HUES48 (cell line): ENCODE data around the gene CDS1.
"Not testable (repeated sequence)": the region's sequence is repeated elsewhere in the genome, so short reads cannot be mapped to it uniquely, and the experiment has no call there.

Source experiments
- H3K27ac ChIP-seq: one replicate; pipeline ENCODE4 v1.7.0; 2013; ENCODE audit warnings: low read depth, low read length, inconsistent platforms
- H3K27me3 ChIP-seq: 2 replicates; pipeline ENCODE4 v1.6.1; 2013; ENCODE audit warnings: mild to moderate bottlenecking, low read length; ENCODE audit not compliant: control insufficient read depth, insufficient read depth
- H3K36me3 ChIP-seq: 2 replicates; pipeline ENCODE4 v1.6.1; 2013; ENCODE audit warnings: low read length; ENCODE audit not compliant: control insufficient read depth, insufficient read depth
- H3K4me1 ChIP-seq: 2 replicates; pipeline ENCODE4 v1.6.1; 2013; ENCODE audit warnings: mild to moderate bottlenecking, low read length; ENCODE audit not compliant: control insufficient read depth, insufficient read depth
- H3K4me3 ChIP-seq: 2 replicates; pipeline ENCODE4 v1.5.1; 2013; ENCODE audit warnings: mild to moderate bottlenecking, low read depth, low read length
- H3K9ac ChIP-seq: 2 replicates; pipeline ENCODE4 v1.6.1; 2013; ENCODE audit warnings: mild to moderate bottlenecking, low read depth, low read length, moderate library complexity
- H3K9me3 ChIP-seq: 2 replicates; pipeline ENCODE4 v1.6.1; 2013; ENCODE audit warnings: low read length; ENCODE audit not compliant: control insufficient read depth, insufficient read depth

Gene CDS1

DNA sequence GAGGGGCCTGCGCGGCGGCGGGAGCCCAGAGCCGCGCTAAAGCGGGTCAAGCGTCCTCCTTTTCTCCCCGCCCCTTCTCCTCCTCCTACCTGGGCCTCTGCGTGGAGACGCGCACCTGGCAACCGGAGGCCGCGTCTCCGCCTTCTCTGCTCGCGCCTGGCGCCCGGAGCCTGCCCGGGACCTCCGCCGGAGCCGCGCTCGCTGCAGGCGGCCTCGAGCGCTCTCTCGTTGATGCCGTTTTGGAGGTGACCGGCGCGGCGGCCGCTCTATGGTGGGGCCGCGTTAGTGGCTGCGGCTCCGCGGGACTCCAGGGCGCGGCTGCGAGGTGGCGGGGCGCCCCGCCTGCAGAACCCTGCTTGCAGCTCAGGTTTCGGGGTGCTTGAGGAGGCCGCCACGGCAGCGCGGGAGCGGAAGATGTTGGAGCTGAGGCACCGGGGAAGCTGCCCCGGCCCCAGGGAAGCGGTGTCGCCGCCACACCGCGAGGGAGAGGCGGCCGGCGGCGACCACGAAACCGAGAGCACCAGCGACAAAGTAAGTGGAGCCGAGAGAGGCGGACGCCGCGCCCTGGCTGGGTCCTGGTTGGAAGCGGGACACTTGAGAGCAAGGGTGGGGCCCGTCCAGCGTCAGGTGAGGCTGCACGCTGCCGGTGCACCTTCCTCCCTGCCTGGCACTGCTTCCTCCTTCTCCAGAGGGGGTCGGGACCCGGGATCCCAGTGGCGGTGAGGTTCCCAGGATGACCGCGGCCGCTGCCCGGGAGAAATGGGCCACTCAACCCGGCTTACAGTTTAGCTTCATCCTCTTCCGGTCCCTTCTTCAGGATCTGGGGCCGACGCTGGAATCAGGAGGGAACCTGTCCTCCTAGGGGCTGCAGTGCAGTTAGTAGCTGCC is at the start of gene CDS1:
Gene CDS1 (plus strand): TSS at position 140 of the 888 bp plus-strand sequence. CDS start 275 bp downstream, at position 415.
- Histone ChIP-seq H3K4me3 (peak within 1 kb of the TSS; percentile 85), H3K9ac (peak within 1 kb of the TSS; percentile 62), H3K27ac (peak within 1 kb of the TSS; percentile 83)

GRCh38 chr4:84535901-84536300 is 47.0 kb upstream of the CDS1 start:
- Histone ChIP-seq H3K9ac (no peak overlapping the region), H3K27me3 (no peaks in the 10 kb centered on the region), H3K4me3 (no peak overlapping the region), H3K36me3 (no peaks in the 10 kb centered on the region), H3K27ac (no peak overlapping the region), H3K4me1 (no peaks in the 10 kb centered on the region), H3K9me3 (no peaks in the 10 kb centered on the region)

More for the DNA sequence above, at the start of gene CDS1:
- Histone ChIP-seq H3K27me3 (peaks cover 18% of the 10 kb centered on the region), H3K36me3 (no peaks in the 10 kb centered on the region), H3K4me1 (peaks cover 50% of the 10 kb centered on the region), H3K9me3 (peaks cover 3% of the 10 kb centered on the region; the same call in 1 of the 2 replicates)

DNA sequence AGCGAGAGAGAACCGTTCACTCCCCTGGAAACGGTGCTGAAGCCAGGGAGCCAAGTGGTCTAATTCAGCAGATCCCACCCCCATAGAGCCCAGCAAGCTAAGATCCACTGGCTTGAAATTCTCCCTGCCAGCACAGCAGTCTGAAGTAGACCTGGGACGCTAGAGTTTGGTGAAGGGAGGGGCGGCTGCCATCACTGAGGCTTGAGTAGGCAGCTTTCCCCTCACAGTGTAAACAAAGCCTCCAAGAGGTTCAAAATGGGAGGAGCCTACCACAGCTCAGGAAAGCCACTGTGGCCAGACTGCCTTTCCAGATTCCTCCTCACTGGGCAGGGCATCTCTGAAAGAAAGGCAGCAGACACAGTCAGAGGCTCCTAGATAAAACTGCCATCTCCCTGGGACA is 37.8 kb upstream of the CDS1 start:
- Histone ChIP-seq H3K4me3 (no peak overlapping the region), H3K27me3 (no peaks in the 10 kb centered on the region), H3K4me1 (no peaks in the 10 kb centered on the region; the same call in 1 of the 2 replicates), H3K27ac (no peak overlapping the region), H3K9me3 (no peaks in the 10 kb centered on the region), H3K36me3 (no peaks in the 10 kb centered on the region), H3K9ac (no peak overlapping the region)

DNA sequence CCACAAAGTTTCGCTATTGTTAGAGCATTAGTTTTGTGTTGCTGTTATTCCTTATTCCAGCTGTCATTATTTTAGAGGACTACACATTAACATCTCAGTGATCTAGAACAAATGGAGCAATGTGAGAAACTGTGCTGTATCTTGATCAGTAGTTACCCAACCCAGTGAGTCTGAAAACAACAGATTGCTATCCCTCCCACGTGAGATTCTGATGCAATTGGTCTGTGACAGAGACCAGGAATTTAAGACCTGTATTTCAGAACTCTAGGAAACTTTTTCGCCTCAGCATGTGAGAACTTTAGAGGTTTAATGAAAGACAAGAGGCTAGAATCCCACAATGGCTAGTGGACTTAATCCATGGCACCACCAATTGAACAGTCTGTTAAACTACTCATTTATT is 35.7 kb upstream of the CDS1 start:
- no peak overlapping the region for H3K9ac ChIP-seq
- no peak overlapping the region for H3K27ac ChIP-seq
- no peaks in the 10 kb centered on the region for H3K36me3 ChIP-seq
- H3K4me3 ChIP-seq: no peak overlapping the region
- no peaks in the 10 kb centered on the region for H3K27me3 ChIP-seq
- no peaks in the 10 kb centered on the region for H3K9me3 ChIP-seq
- no peaks in the 10 kb centered on the region; the same call in 1 of the 2 replicates for H3K4me1 ChIP-seq

DNA sequence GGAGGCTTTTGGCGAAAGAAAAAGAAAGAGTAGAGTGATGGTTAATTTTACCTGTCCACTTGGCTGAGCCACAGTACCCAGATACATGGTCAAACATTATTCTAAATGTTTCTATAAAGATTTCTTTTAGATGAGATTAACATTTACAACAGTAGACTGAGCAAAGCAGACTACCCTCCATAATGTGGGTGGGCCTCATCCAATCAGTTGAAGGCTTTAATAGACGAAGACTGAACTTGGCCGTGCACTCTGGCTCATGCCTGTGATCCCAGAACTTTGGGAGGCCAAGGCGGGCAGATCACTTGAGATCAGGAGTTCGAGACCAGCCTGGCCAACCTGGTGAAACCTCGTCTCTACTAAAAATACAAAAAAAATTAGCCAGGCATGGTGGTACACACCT is 33.7 kb upstream of the CDS1 start:
- not testable (repeated sequence) for H3K27me3 ChIP-seq, H3K4me3 ChIP-seq, H3K4me1 ChIP-seq, H3K9me3 ChIP-seq, H3K27ac ChIP-seq, H3K36me3 ChIP-seq, H3K9ac ChIP-seq

- Histone ChIP-seq H3K4me1 (peaks cover 40% of the 10 kb centered on the region), H3K9ac (no peak overlapping the region)
Measured at GRCh38 chr4:84562156-84562555, 20.8 kb upstream of the CDS1 start.

GRCh38 chr4:84563002-84563401 is 19.9 kb upstream of the CDS1 start:
- Histone ChIP-seq H3K27me3 (no peaks in the 10 kb centered on the region), H3K27ac (no peak overlapping the region), H3K4me3 (no peak overlapping the region), H3K9ac (no peak overlapping the region), H3K4me1 (peaks cover 42% of the 10 kb centered on the region), H3K9me3 (peaks cover 4% of the 10 kb centered on the region), H3K36me3 (no peaks in the 10 kb centered on the region)

More at GRCh38 chr4:84562156-84562555, 20.8 kb upstream of the CDS1 start:
- H3K36me3 ChIP-seq: no peaks in the 10 kb centered on the region
- H3K9me3 ChIP-seq: peaks cover 4% of the 10 kb centered on the region
- no peak overlapping the region for H3K27ac ChIP-seq
- H3K4me3 ChIP-seq: no peak overlapping the region
- H3K27me3 ChIP-seq: no peaks in the 10 kb centered on the region

DNA sequence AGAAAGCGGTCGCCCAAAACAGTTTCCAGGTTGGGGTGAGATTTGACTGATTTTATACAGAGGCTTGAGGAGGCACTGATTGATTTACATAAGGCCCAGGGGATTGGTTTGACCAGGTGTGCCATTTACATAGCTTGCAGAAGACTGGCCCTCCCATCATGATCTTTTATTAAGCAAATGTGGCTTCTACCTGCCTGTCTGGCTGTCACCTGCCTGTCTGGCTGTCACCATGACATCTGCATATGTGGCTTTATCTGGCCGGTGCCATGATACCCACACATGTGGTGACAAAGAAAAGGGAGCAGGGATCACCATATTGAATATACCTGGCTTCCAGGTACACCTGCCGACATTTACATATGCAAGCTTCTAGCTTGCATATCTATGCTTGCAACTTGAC is 17.0 kb upstream of the CDS1 start:
- no peaks in the 10 kb centered on the region for H3K27me3 ChIP-seq
- H3K36me3 ChIP-seq: no peaks in the 10 kb centered on the region
- H3K9ac ChIP-seq: no peak overlapping the region
- H3K4me3 ChIP-seq: 0 out of 2 replicates have a peak overlapping the region, but pooled peaks have one; percentile 26
- peaks cover 4% of the 10 kb centered on the region for H3K9me3 ChIP-seq
- H3K27ac ChIP-seq: peak overlapping the region; percentile 16
- H3K4me1 ChIP-seq: peaks cover 61% of the 10 kb centered on the region

DNA sequence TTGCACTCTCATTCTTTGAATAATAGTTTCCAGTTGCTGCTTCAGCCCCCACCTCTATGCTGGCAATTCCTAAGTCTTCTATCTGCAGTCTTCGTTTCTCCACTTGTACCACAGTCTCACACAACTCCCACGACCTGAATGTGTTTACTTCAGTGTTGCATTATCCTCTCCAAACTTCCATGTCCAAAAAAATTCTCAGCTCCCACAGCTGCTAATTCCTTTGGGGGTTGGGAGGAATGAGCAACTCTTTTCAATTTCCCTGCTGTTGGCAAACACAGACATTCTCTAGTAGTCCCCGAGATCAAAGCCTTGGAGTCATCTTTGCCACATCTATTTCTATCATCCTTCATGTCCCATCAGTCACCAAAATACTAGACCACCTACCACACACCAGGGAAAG is 14.4 kb upstream of the CDS1 start:
- Histone ChIP-seq H3K36me3 (no peaks in the 10 kb centered on the region), H3K27ac (no peak overlapping the region), H3K9me3 (peaks cover 4% of the 10 kb centered on the region), H3K4me1 (peaks cover 48% of the 10 kb centered on the region), H3K4me3 (no peak overlapping the region), H3K27me3 (no peaks in the 10 kb centered on the region), H3K9ac (no peak overlapping the region)

DNA sequence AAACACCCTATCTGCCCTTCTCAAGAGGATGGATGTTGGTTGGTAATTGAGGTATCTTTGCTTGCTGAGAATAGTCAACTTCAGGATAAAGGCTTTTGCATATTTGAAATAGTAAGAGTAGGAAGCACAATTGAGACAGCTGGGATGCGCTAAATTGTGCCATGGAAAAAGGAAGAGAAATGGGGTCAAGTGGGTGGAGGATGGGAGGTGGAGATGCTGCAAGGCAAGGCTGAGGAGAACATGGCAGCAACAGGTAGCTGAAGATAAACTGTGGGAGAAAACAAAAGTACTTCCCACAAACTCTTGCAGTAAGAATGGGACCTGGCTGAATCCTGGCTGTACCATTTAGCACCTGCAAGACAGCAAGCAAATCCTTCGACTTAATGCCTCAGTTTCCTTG is 13.9 kb upstream of the CDS1 start:
- H3K9ac ChIP-seq: no peak overlapping the region

DNA sequence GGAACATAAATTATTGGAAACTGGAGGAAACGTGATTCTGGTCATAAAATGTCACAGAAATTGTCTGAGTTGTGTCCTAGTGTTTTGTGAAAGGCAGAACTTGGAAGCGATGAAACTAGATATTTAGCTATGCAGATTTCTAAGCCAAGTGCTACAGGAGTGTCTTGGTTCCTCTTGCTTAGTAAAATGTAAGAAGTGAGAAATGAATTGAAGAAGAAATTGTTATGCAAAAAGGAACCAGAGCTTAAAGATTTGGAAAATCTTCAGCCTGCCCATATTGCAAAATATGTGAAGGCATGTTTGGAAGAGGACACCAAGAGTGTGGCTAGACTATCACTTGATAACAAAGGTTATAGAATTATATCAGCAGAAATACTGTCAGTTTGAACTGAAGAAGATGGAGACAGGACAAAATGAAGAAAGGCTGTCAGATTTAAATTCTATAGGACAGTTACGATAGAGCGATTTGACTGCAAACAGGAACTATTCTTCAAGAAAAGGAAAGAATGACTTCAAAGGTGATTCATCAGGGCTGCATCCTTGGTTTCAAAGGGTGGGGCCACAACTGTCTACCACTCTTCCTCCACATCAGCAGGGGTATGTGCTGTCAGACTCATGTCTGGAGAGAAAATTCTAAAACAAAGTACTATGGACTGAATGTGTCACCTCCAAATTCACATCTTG is 9.4 kb upstream of the CDS1 start:
- no peaks in the 10 kb centered on the region for H3K27me3 ChIP-seq
- H3K4me3 ChIP-seq: no peak overlapping the region
- H3K4me1 ChIP-seq: peaks cover 14% of the 10 kb centered on the region
- H3K27ac ChIP-seq: no peak overlapping the region
- H3K9ac ChIP-seq: no peak overlapping the region
- no peaks in the 10 kb centered on the region for H3K9me3 ChIP-seq
- no peaks in the 10 kb centered on the region for H3K36me3 ChIP-seq

More for the DNA sequence above, 13.9 kb upstream of the CDS1 start:
- peaks cover 43% of the 10 kb centered on the region for H3K4me1 ChIP-seq
- H3K27ac ChIP-seq: no peak overlapping the region
- no peak overlapping the region for H3K4me3 ChIP-seq
- H3K36me3 ChIP-seq: no peaks in the 10 kb centered on the region
- peaks cover 4% of the 10 kb centered on the region for H3K9me3 ChIP-seq
- H3K27me3 ChIP-seq: no peaks in the 10 kb centered on the region
